HepG2 (cell line): ENCODE measurements around the gene KANK3. TPM values are rescaled to one million over a fixed set of nuclear protein-coding genes. Genes with fewer than 3 reads are reported as not detected.

Experiments
- BHLHE40 ChIP-seq: IDR thresholded peaks from 2 replicates; pipeline ENCODE4 v1.6.1; 2011; ENCODE audit warnings: low read length, improper control_type of control experiment
- CTCF ChIP-seq: sonication (generic); formaldehyde crosslinking; IDR thresholded peaks from 2 replicates; pipeline ENCODE4 v1.5.0; 2020; ENCODE audit warnings: mild to moderate bottlenecking, missing genetic modification reagents, moderate library complexity
- JUND ChIP-seq: sonication (generic); formaldehyde crosslinking; IDR thresholded peaks from 2 replicates; pipeline ENCODE4 v1.8.0; 2022; ENCODE audit warnings: mild to moderate bottlenecking, missing genetic modification reagents
- KAT8 ChIP-seq: IDR thresholded peaks from 2 replicates; pipeline ENCODE4 v1.6.1; 2016; ENCODE audit warnings: missing genetic modification reagents, missing compliant biosample characterization
- NR1H2 ChIP-seq: sonication (generic); formaldehyde crosslinking; IDR thresholded peaks from 2 replicates; pipeline ENCODE4 v1.8.1; 2022; ENCODE audit warnings: low read depth, missing genetic modification reagents, borderline replicate concordance
- THRA ChIP-seq: sonication (generic); formaldehyde crosslinking; IDR thresholded peaks from 2 replicates; pipeline ENCODE4 v1.4.0; 2020; ENCODE audit warnings: missing genetic modification reagents, borderline replicate concordance
- ZNF362 ChIP-seq: sonication (generic); formaldehyde crosslinking; IDR thresholded peaks from 2 replicates; pipeline ENCODE4 v1.4.0; 2020; ENCODE audit warnings: missing genetic modification reagents, mild to moderate bottlenecking, borderline replicate concordance
- ZNF790 ChIP-seq: sonication (generic); formaldehyde crosslinking; IDR thresholded peaks from 2 replicates; pipeline ENCODE4 v1.8.0; 2022; ENCODE audit warnings: missing genetic modification reagents, mild to moderate bottlenecking, borderline replicate concordance
- polyA plus RNA-seq, 8 experiments: library from polyadenylated mRNA; depleted of rRNA in 3 of 8; stranded (reverse) in 7 of 8; unstranded in 1 of 8; fragments of >200 nt; fragmentation: Illumina TruSeq in 4 of 8; extraction: Trizol in 4 of 8; gene quantifications; 2 replicates each; pipeline versions ENCODE4 v1.2.1 to v1.2.3, GENCODE V29; 2011 to 2016; ENCODE audit warnings: low read depth in 4 of 8, missing spikeins in 1 of 8, mixed read lengths in 1 of 8; ENCODE audit not compliant: insufficient read depth in 1 of 8
- total RNA-seq, 5 experiments: library from RNA; depleted of rRNA; stranded (reverse); fragments of >200 nt; fragmentation: Illumina TruSeq; extraction: Trizol; gene quantifications; 2 replicates each; pipeline ENCODE4 v1.2.3, GENCODE V29; 2016; ENCODE audit warnings: low read depth in 1 of 5
- TF ChIP-seq, protein P1 (sequence below): sonication (generic); formaldehyde crosslinking; IDR thresholded peaks from 2 replicates; pipeline ENCODE4 v1.5.0; 2020; ENCODE audit warnings: missing genetic modification reagents
- TF ChIP-seq, protein P2 (sequence below): IDR thresholded peaks from 2 replicates; pipeline ENCODE4 v1.6.1; 2018; ENCODE audit warnings: missing genetic modification reagents
- TF ChIP-seq, protein P3 (sequence below): IDR thresholded peaks from 2 replicates; pipeline ENCODE4 v1.6.1; 2016
- TF ChIP-seq, protein P4 (sequence below): sonication (generic); formaldehyde crosslinking; conservative IDR thresholded peaks from 2 replicates; pipeline ENCODE4 v1.4.0; 2020; ENCODE audit warnings: missing genetic modification reagents

Gene KANK3
- total and polyA plus RNA-seq, 2 of the 13 experiments (the other 11 are each of a cell fraction or from before 2014, with no cell fraction given), result 0.15 to 0.20 TPM

- peak; percentile 79 for TF ChIP-seq CTCF
- TF ChIP-seq, protein P1, sequence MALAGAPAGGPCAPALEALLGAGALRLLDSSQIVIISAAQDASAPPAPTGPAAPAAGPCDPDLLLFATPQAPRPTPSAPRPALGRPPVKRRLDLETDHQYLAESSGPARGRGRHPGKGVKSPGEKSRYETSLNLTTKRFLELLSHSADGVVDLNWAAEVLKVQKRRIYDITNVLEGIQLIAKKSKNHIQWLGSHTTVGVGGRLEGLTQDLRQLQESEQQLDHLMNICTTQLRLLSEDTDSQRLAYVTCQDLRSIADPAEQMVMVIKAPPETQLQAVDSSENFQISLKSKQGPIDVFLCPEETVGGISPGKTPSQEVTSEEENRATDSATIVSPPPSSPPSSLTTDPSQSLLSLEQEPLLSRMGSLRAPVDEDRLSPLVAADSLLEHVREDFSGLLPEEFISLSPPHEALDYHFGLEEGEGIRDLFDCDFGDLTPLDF (CRISPR knock-in tag), result peak; percentile 15; the same call in 1 of the 2 replicates
- TF ChIP-seq ZNF790 (CRISPR knock-in tag), result peak; percentile 25; the same call in 1 of the 2 replicates
- TF ChIP-seq KAT8 (CRISPR knock-in tag), result peak; percentile 96
- TF ChIP-seq THRA (CRISPR knock-in tag), result peak; percentile 84
- TF ChIP-seq, protein P2, sequence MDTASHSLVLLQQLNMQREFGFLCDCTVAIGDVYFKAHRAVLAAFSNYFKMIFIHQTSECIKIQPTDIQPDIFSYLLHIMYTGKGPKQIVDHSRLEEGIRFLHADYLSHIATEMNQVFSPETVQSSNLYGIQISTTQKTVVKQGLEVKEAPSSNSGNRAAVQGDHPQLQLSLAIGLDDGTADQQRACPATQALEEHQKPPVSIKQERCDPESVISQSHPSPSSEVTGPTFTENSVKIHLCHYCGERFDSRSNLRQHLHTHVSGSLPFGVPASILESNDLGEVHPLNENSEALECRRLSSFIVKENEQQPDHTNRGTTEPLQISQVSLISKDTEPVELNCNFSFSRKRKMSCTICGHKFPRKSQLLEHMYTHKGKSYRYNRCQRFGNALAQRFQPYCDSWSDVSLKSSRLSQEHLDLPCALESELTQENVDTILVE (CRISPR knock-in tag), result peak; percentile 67; the same call in 1 of the 2 replicates
- TF ChIP-seq JUND, result no peak
- TF ChIP-seq NR1H2, result 0 out of 2 replicates have a peak, but pooled peaks have one; percentile 76
- peak; percentile 96 for TF ChIP-seq BHLHE40
- TF ChIP-seq, protein P3, sequence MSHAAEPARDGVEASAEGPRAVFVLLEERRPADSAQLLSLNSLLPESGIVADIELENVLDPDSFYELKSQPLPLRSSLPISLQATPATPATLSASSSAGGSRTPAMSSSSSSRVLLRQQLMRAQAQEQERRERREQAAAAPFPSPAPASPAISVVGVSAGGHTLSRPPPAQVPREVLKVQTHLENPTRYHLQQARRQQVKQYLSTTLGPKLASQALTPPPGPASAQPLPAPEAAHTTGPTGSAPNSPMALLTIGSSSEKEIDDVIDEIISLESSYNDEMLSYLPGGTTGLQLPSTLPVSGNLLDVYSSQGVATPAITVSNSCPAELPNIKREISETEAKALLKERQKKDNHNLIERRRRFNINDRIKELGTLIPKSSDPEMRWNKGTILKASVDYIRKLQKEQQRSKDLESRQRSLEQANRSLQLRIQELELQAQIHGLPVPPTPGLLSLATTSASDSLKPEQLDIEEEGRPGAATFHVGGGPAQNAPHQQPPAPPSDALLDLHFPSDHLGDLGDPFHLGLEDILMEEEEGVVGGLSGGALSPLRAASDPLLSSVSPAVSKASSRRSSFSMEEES (CRISPR knock-in tag), result peak; percentile 96
- 0 out of 2 replicates have a peak, but pooled peaks have one; percentile 44 for TF ChIP-seq ZNF362 (CRISPR knock-in tag)
- TF ChIP-seq, protein P4, sequence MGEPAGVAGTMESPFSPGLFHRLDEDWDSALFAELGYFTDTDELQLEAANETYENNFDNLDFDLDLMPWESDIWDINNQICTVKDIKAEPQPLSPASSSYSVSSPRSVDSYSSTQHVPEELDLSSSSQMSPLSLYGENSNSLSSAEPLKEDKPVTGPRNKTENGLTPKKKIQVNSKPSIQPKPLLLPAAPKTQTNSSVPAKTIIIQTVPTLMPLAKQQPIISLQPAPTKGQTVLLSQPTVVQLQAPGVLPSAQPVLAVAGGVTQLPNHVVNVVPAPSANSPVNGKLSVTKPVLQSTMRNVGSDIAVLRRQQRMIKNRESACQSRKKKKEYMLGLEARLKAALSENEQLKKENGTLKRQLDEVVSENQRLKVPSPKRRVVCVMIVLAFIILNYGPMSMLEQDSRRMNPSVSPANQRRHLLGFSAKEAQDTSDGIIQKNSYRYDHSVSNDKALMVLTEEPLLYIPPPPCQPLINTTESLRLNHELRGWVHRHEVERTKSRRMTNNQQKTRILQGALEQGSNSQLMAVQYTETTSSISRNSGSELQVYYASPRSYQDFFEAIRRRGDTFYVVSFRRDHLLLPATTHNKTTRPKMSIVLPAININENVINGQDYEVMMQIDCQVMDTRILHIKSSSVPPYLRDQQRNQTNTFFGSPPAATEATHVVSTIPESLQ (CRISPR knock-in tag), result no peak
These were observed 21.7 kb downstream of the KANK3 start, which contains the start of the genes NDUFA7 and RPS28 (continued) for GRCh38 chr19:8321067-8321985.
